ENCODE measurements around the gene GASK1A. TPM values are rescaled to one million over a fixed set of nuclear protein-coding genes. Genes with fewer than 3 reads are reported as not detected.

GASK1A gene
- polyA plus RNA-seq, 1 experiment: 0.78 TPM

DNA sequence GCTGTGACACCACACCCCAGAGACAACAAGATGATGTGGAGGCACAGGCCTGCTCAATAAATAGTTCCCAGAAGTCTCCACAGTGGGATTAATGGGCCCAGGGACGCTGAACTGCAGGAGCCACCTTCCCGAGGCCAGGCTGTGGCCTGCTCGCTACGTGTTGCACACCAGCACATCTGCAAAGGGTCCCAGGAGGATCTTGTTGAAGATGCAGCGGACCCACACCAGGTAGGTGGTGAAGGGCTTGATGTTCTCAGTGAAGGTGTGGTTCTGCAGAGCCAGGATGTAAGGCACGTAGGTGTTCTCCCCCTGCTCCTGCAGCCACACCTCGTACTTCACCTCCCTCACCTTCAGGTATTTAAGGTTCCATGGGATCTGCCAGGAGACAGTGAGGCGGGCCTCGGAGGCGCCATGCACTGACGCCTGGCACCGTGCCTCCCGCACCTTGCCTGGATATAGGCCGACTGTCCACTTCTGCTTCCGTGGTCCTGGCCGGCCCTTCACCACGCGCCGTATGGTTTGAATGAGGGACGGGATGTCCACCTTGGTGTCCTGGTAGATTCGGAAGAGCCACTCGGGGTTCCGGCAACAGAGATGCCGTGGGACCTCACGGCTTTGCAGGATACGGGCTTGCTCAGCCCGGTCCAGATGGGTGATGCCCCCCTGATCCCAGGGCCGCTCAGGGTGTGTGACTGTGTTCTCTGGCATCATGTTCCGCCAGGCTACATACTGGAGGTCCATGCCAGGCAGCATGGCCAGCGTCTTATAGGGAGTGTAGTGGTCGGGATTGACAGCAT lies 100.6 kb downstream of the GASK1A start:
- DNase-seq (ENCODE audit: low read depth): no peak
- H3K36me3 ChIP-seq (ENCODE audit: control insufficient read depth, insufficient read depth, low read length): peaks cover 10% of the 10 kb centered on the region
- H3K4me3 ChIP-seq (ENCODE audit: low read depth, low read length): no peak overlapping the region
- ChIA-PET POLR2A (no interaction called here), CTCF (no interaction called here)
- no peaks in the 10 kb centered on the region for H3K27me3 ChIP-seq (ENCODE audit: control insufficient read depth, insufficient read depth, low read length)
- TF ChIP-seq CTCF (IDR thresholded peaks at IDR 0.05; ENCODE audit: insufficient read depth, low read depth, low read length): no peak

DNA sequence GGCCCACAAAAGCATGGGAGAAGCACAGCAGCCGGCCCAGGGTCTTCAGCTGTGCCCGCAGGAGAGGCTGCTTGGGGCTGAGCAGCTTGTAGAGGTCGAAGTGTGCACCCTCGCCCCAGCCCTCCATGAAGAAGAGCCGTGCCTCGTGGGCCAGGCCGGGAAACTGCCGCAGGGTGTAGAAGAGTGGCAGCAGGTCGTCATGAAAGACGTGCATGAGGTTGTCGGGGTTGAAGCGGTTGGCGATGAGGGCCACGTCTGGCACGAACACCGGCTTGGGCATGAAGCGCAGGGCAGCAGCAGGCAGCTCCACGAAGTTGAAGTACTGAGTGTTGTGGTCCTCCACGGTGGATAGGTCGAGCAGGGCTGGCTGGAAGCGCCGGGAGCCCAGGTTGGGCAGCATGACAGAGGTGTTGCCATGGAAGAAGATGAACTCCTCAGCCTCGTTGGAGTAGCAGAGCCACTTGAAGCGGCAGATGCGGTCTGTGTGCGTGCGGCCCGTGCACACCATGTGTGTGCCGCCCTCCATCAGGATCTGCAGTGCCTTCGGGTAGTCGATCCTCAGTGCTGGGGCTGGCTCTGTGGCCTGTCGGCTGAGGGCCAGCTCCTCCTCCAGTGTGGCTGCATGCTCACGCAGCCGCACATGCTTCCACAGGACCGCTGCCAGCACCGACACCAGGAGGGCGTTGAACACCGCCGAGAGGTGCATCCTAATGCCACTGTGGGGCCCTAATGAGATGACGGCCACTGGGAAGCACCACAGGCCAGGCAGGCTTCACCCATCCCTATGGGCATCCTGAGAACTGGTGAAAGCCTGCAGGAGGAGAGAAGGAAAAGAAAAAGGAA lies 101.8 kb downstream of the GASK1A start:
- TF ChIP-seq CTCF (IDR thresholded peaks at IDR 0.05; ENCODE audit: insufficient read depth, low read depth, low read length): no peak
- Histone ChIP-seq H3K36me3 (ENCODE audit: control insufficient read depth, insufficient read depth, low read length) (peaks cover 10% of the 10 kb centered on the region), H3K4me3 (ENCODE audit: low read depth, low read length) (no peak overlapping the region), H3K27me3 (ENCODE audit: control insufficient read depth, insufficient read depth, low read length) (no peaks in the 10 kb centered on the region)
- ChIA-PET POLR2A (no interaction called here), CTCF (interaction anchor here (1.6 kb wide), 1 partner anchor 119 kb away, joined by 3 read pairs; no protein-coding TSS in a partner anchor)
- DNase-seq (ENCODE audit: low read depth): no peak

DNA sequence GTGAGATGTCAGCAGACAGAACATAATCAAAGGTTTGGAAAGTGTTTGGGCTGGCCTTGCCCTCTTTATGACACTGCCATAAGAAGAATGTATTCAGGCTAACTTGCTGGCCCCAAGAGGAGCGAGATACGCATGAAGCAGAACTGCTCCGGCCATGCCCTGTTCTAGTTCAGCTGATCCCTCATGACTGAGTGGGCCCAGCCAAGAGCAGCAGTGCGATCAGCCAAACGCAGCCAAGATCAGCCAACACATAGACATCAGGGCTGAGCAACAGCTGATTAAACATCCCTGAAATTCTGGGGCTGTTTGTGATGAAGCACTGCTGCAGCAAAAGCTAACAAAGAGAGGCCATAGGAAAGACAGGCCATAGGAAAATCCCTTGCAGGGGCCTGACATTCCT lies 102.7 kb downstream of the GASK1A start:
- Histone ChIP-seq H3K4me3 (ENCODE audit: low read depth, low read length) (no peak overlapping the region), H3K27me3 (ENCODE audit: control insufficient read depth, insufficient read depth, low read length) (no peaks in the 10 kb centered on the region), H3K36me3 (ENCODE audit: control insufficient read depth, insufficient read depth, low read length) (peaks cover 10% of the 10 kb centered on the region)
- CTCF ChIA-PET: interaction anchor here (1.6 kb wide), 1 partner anchor 120 kb away, joined by 3 read pairs; no protein-coding TSS in a partner anchor
- DNase-seq (ENCODE audit: low read depth): no peak
- POLR2A ChIA-PET: no interaction called here
- TF ChIP-seq CTCF (IDR thresholded peaks at IDR 0.05; ENCODE audit: insufficient read depth, low read depth, low read length): no peak

DNA sequence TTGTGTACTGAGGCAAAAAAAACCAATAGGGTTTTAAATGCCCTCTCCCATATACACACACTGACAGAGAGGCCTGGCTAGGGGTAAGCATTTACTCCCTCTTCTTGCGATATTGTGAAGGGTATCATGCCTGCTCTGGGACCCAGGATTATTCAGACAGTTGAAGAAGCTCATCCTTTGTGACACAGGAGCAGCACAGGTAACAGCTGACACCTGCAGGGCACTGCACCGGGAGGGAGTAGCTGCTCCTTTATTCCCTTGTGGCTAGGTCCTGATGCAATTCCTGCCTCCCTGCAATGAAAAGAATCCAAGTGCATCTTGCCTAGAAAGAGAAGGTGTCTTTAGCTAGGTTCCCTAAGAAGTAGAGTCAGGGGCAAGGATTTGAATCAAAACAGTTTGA lies 103.3 kb downstream of the GASK1A start:
- Histone ChIP-seq H3K4me3 (ENCODE audit: low read depth, low read length) (no peak overlapping the region), H3K27me3 (ENCODE audit: control insufficient read depth, insufficient read depth, low read length) (no peaks in the 10 kb centered on the region), H3K36me3 (ENCODE audit: control insufficient read depth, insufficient read depth, low read length) (peaks cover 10% of the 10 kb centered on the region)
- CTCF ChIA-PET: interaction anchor here (1.6 kb wide), 1 partner anchor 121 kb away, joined by 3 read pairs; no protein-coding TSS in a partner anchor
- POLR2A ChIA-PET: no interaction called here
- TF ChIP-seq CTCF (IDR thresholded peaks at IDR 0.05; ENCODE audit: insufficient read depth, low read depth, low read length): no peak
- DNase-seq (ENCODE audit: low read depth): no peak
